Fibroblast of villous mesenchyme (primary cell): ENCODE measurements around the gene SSBP3. TPM values are rescaled to one million over a fixed set of nuclear protein-coding genes. Genes with fewer than 3 reads are reported as not detected.
A peak's percentile ranks its signal among the peaks of the same experiment; 100 is the strongest.

ENCODE experiments used
- DNase-seq: peaks from one replicate; pipeline ENCODE4 v3.0.0-alpha.2; 2010; ENCODE audit warnings: low read depth
- H3K4me3 ChIP-seq: 2 replicates; pipeline ENCODE4 v1.5.1; 2011; ENCODE audit warnings: low read depth, mild to moderate bottlenecking, low read length
- total RNA-seq: library from RNA; depleted of rRNA; stranded (reverse); fragments of >200 nt; gene quantifications from 2 replicates; pipeline ENCODE4 v1.2.3, GENCODE V29; 2012
- TF ChIP-seq, protein P1 (sequence below): IDR thresholded peaks from 2 replicates; pipeline ENCODE4 v1.5.1; 2012; ENCODE audit warnings: low read depth, mild to moderate bottlenecking, low read length; ENCODE audit not compliant: insufficient read depth

Gene SSBP3
- total RNA-seq, 1 donor: 15.1 TPM

DNA sequence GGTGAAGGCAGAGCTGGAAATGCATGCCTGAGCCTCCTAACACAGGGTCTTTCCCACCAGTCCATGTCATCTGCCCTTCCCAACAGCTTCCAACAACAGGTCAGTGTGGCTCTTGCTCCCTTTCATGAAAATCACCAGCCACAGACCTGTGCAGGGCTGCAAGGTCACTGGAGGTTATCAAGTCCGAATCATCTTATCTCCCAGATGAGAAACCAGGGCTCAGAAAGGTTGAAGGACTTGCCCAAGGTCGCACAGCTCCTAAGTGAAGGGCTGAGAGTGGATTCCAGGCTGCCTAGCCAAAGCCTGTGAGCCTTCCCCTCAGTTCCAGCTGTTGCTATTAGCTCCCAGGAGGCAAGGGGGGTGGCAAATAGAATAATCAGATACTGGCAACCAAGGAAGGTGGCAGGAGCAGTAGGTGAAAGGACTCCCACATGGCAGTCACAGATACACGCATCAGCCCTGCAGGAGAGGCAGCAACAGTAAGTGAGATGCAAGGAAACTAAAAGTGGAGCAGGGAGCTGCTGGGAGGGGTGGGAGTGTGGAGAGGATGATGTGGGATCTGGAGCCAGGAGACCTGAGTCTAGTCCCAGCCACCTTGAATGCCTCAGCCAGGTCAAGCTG, 74.2 kb downstream of the SSBP3 start:
- DNase-seq: no peak
- H3K4me3 ChIP-seq: no peak overlapping the region
- TF ChIP-seq, protein P1, sequence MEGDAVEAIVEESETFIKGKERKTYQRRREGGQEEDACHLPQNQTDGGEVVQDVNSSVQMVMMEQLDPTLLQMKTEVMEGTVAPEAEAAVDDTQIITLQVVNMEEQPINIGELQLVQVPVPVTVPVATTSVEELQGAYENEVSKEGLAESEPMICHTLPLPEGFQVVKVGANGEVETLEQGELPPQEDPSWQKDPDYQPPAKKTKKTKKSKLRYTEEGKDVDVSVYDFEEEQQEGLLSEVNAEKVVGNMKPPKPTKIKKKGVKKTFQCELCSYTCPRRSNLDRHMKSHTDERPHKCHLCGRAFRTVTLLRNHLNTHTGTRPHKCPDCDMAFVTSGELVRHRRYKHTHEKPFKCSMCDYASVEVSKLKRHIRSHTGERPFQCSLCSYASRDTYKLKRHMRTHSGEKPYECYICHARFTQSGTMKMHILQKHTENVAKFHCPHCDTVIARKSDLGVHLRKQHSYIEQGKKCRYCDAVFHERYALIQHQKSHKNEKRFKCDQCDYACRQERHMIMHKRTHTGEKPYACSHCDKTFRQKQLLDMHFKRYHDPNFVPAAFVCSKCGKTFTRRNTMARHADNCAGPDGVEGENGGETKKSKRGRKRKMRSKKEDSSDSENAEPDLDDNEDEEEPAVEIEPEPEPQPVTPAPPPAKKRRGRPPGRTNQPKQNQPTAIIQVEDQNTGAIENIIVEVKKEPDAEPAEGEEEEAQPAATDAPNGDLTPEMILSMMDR: no peak

DNA sequence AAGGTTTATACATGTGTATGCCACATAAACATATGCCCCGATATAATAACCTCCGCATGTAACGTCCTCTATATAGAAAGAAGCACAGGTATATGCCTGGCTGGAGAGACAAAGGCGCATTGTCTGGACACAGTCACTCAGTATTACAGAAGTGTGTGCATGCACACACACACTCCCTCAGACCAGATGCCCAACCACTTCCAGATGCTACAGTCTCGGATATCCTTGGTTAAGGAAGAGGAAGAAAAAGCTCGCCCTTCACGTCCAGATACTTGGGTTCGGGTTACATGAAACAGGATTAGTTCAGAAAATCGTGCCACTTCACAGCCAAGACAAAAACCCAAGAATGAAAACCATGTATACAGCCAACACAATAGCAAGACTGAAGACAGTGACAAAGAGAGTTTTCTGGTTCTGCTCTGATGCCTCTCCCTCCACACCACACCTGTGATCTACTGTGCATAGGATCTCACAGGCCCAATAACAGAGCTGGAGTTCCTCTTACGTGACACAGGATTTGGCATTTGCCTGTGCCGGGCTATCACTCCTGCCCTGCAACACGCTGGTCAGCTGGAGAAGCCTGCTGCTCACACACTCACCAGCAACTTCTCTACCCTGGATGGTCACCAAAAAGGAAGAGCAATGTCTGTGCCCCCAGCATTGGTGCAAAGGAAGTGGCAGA, 75.0 kb downstream of the SSBP3 start:
- DNase-seq: peak; percentile 41
- TF ChIP-seq, protein P1: no peak
- no peak overlapping the region for H3K4me3 ChIP-seq

DNA sequence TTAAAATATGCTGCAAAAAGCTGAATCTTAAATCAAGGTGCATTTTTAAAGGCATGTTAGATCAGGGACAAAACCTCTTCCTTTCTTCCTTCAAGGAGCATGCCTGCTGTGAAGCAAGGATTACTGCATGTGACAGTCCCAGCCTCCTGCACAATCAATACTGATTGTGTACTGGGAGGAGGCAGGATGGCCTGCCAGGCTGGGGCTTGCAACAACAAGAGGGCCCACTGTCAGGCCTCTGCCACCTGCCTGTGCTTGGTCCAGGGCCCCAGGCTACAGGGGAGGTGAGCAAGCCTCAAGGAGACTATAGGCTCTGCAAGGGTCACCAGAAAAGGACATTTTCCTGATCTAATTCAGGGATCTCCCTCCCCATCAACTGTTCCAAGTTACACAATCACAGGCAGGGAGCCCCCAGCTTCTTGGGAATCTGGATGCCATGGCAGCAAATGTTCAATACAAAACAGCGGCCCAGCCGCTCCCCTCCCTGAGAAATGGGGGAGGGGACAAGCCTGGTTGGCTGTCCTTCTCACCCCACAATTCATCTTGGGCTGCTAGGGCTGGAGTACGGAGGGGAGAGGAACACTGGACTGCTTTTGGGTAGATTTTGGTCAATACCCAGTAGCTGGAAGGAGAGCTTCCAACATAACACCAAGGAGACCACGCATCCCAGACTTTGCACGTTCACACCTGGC, 76.7 kb downstream of the SSBP3 start:
- DNase-seq: no peak
- H3K4me3 ChIP-seq: no peak overlapping the region
- TF ChIP-seq, protein P1: no peak

DNA sequence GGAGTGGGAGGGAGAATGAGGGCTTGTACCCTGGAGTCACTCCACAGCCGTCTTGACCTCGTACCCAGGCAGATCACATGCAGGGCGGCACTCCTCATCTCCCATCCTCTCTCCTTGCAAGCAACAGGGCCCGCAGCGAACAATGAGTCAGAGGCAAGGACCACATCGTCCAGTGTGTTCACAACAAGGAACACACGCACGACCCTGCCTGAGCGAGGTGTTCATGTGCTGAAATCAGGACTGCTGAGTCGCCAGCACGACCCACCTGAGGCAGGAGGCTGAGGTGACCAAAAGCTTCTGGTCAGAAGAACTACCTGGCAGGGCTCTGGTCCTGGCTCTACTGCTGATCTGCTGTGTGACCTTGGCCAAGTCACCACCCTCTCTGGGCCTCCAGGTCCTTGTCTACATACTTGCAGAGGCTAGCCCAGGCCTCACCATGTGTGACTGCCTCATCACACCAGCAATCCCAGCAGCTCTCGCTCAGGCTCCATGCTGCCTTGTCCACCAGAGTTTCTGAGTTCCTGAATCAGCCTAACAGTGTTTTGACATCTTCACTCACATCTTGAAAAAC, 78.0 kb downstream of the SSBP3 start:
- no peak overlapping the region for H3K4me3 ChIP-seq
- TF ChIP-seq, protein P1: no peak
- peak; percentile 48 for DNase-seq

DNA sequence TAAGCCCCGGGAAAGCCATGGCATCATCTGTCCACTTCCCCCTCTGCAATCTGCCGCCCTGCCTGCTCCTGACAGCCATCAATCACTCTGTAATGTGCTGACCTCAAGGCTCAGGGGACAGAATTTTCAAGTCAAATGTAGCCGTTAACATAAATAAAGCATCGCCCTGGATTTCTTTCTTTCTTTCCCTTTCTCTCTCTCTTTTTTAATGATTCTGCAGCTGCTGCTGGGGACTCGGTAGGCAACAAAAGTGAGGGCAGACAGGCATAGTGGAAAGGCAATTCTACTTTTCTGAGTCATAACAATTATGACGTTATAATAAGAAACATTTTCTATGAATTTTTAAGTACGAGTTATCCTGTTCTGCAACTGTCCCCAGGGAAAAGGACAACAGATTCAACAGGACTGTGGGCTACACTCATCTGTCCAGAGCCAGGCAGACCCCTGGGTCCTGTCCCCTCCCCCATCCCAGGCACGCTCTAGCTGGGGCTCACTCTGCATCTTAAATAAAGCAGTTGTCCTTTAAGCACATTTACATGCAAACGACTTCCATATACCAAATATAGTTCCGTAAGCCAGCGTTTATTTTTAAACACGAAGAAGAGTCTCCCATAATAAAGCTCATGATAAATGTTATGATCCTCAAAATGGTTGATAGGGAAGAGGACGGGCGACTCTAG, 78.7 kb downstream of the SSBP3 start:
- no peak for DNase-seq
- no peak overlapping the region for H3K4me3 ChIP-seq

More for the DNA sequence above, 78.7 kb downstream of the SSBP3 start:
- TF ChIP-seq, protein P1: no peak
